ENCODE data around the gene NUDT15. TPM values are rescaled to one million over a fixed set of nuclear protein-coding genes. Genes with fewer than 3 reads are reported as not detected.

Gene NUDT15
- total RNA-seq, 4 donors from 2014 or later: 3.7 to 11.9 (median 8.2) TPM

- Histone ChIP-seq H3K27ac (no peak overlapping the region), H3K27me3 (no peaks in the 10 kb centered on the region), H3K36me3 (peaks cover 0 to 91% (median 13%) of the 10 kb centered on the region in 3 donors), H3K9me3 (peaks cover 0 to 24% (median 0%) of the 10 kb centered on the region in 4 donors), H3K4me1 (no peaks in the 10 kb centered on the region), H3K4me3 (no peak overlapping the region)
- TF ChIP-seq POLR2A (IDR thresholded peaks at IDR 0.05) (no peak), CTCF (IDR thresholded peaks at IDR 0.05) (no peak)
- DNase-seq: no peak
Measured at GRCh38 chr13:48072304-48072703, 34.8 kb downstream of the NUDT15 start.

DNA sequence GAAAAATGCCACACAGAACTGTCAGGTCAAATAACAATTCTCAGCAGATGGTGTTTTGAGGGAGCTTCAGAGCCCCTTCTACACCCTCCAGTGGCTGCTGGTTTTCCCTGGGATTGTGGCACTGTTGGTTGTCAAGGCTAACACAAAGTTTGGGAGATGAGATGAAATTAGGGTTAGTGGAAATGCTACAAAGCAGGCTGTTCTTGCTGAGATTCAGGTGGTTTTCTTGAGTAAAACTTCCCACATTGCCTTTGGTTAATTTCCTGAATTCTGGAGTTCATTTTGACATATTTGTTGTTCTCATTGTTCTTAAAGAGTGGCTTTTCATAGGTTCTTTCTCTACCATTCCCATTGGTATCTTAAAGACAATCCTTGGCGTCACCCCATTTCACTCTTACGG is 35.3 kb downstream of the NUDT15 start:
- TF ChIP-seq CTCF (IDR thresholded peaks at IDR 0.05) (no peak), POLR2A (IDR thresholded peaks at IDR 0.05) (no peak)
- no peak for DNase-seq
- Histone ChIP-seq H3K9me3 (peaks cover 0 to 24% (median 0%) of the 10 kb centered on the region in 4 donors), H3K36me3 (peaks cover 0 to 93% (median 13%) of the 10 kb centered on the region in 3 donors), H3K4me3 (no peak overlapping the region), H3K4me1 (no peaks in the 10 kb centered on the region), H3K27ac (no peak overlapping the region), H3K27me3 (no peaks in the 10 kb centered on the region)

GRCh38 chr13:48074006-48074405 is 36.5 kb downstream of the NUDT15 start:
- H3K27ac ChIP-seq: no peak overlapping the region
- no peak for TF ChIP-seq CTCF (IDR thresholded peaks at IDR 0.05)
- TF ChIP-seq POLR2A (IDR thresholded peaks at IDR 0.05): no peak
- H3K4me3 ChIP-seq: no peak overlapping the region
- H3K4me1 ChIP-seq: no peaks in the 10 kb centered on the region
- H3K9me3 ChIP-seq: peaks cover 0 to 24% (median 0%) of the 10 kb centered on the region in 4 donors
- no peaks in the 10 kb centered on the region for H3K27me3 ChIP-seq
- no peak for DNase-seq
- H3K36me3 ChIP-seq: peaks cover 1 to 95% (median 16%) of the 10 kb centered on the region in 3 donors

GRCh38 chr13:48078251-48078656 is 40.7 kb downstream of the NUDT15 start:
- Histone ChIP-seq H3K9me3 (no peaks in the 10 kb centered on the region), H3K4me3 (no peak overlapping the region), H3K4me1 (no peaks in the 10 kb centered on the region), H3K27me3 (no peaks in the 10 kb centered on the region), H3K36me3 (peaks cover 2 to 92% (median 11%) of the 10 kb centered on the region in 3 donors), H3K27ac (no peak overlapping the region)
- DNase-seq: peak in 2 of 3 donors; percentile 33 to 56
- TF ChIP-seq POLR2A (IDR thresholded peaks at IDR 0.05) (no peak), CTCF (IDR thresholded peaks at IDR 0.05) (peak in 3 of 6 experiments; percentile 20 to 35 (median 24))

DNA sequence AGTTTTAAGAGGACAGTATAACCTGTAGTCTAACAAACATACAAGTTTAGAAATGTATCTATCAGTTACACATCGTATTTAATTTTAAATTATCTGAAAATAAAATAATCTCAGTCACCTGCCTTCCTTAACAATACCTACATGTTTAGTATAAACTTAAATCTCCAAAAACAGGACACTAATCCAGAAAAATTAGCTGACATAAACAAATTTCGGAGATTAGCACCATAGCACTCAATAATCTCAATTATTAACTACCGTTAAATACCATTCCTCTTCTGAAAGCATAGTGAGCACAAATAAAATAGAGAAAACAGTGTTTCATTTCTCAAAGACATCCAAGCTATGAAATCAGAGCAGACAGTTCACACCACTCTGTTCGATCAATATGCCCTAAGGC is 44.2 kb downstream of the NUDT15 start:
- Histone ChIP-seq H3K36me3 (peaks cover 2 to 89% (median 3%) of the 10 kb centered on the region in 3 donors), H3K4me1 (no peaks in the 10 kb centered on the region), H3K4me3 (no peak overlapping the region), H3K9me3 (no peaks in the 10 kb centered on the region), H3K27me3 (no peaks in the 10 kb centered on the region), H3K27ac (no peak overlapping the region)
- TF ChIP-seq POLR2A (IDR thresholded peaks at IDR 0.05): no peak
- no peak for TF ChIP-seq CTCF (IDR thresholded peaks at IDR 0.05)
- DNase-seq: no peak

DNA sequence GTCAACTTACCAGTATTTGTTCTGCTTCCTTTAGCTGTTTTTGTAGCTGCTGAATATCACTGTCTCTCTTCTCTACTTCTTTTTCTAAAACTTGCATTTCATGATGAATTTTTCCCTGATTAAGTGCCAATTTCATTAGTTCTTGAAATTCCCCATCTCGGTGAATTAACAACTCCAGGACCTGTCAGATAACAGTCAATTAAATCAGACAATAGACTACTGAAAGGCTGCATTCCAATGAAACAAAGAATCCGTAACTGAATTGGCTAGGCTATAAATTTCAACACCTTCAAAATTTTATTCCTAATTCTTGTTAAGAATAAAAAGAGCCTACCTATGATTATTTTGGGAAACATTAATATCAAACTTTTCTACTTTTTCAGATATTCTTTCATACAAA is 48.7 kb downstream of the NUDT15 start:
- Histone ChIP-seq H3K36me3 (peaks cover 0 to 62% (median 0%) of the 10 kb centered on the region in 3 donors), H3K4me1 (peaks cover 0 to 3% (median 0%) of the 10 kb centered on the region in 4 donors), H3K4me3 (no peak overlapping the region), H3K9me3 (no peaks in the 10 kb centered on the region), H3K27ac (no peak overlapping the region), H3K27me3 (no peaks in the 10 kb centered on the region)
- DNase-seq: no peak
- TF ChIP-seq POLR2A (IDR thresholded peaks at IDR 0.05): no peak
- no peak for TF ChIP-seq CTCF (IDR thresholded peaks at IDR 0.05)

Data from Peyer's patch (tissue), 4 donors.